HCT116 (cell line): ENCODE results near the gene C6orf132. TPM values are rescaled to one million over a fixed set of nuclear protein-coding genes. Genes with fewer than 3 reads are reported as not detected.

Experiments
- ATAC-seq: fragments of 200-7000 bp; cut with Tn5 transposase; 2 replicates; pipeline ENCODE4 v1.9.1; 2020; ENCODE audit warnings: mild to moderate bottlenecking, moderate library complexity
- BruUV-seq: library from RNA; stranded (reverse); fragments of 400-500 nt; replicated peaks from 2 replicates; lab custom pipeline; 2021; lab: Mats Ljungman, UMichigan
- CTCF ChIA-PET: fragments of 300-600 bp; sonication (Branson Sonifier 250); formaldehyde crosslinking; loops from one replicate; lab custom pipeline; 2021; ENCODE audit warnings: antibody characterized with exemption; lab: Charles Lee
- POLR2A ChIA-PET: fragments of 300-600, 350-600 bp; sonication (Branson Sonifier 250); formaldehyde crosslinking; loops from one replicate; lab custom pipeline; 2021; ENCODE audit warnings: antibody characterized with exemption; lab: Charles Lee
- RAD21 ChIA-PET, 2 experiments: fragments of 300-600 bp; sonication (Branson Sonifier 250); formaldehyde crosslinking; loops; one replicate each; lab custom pipeline; 2023; ENCODE audit warnings: low total read pairs in 2 of 2; ENCODE audit not compliant: uncharacterized antibody in 2 of 2, unreplicated experiment in 2 of 2, low non-redundant PET in 1 of 2; lab: Charles Lee
- DNase-seq: peaks from one replicate; pipeline ENCODE4 v3.0.0-alpha.2; 2010; ENCODE audit warnings: low read depth, low spot score
- H2AFZ ChIP-seq: fragments of 200-600 bp; shearing (Covaris generic), sonication (generic); 2 replicates; pipeline ENCODE4 v1.6.1; 2017; ENCODE audit warnings: low read depth, mixed run types, mixed read lengths, antibody characterized with exemption, low read length; ENCODE audit not compliant: poor library complexity, severe bottlenecking
- H3K27ac ChIP-seq: 2 replicates; pipeline ENCODE4 v1.5.1; 2012; ENCODE audit warnings: low read depth, low read length
- H3K27me3 ChIP-seq: fragments of 200-600 bp; sonication (generic); 2 replicates; pipeline ENCODE4 v1.6.1; 2016; ENCODE audit warnings: mixed run types, low read length, mixed read lengths; ENCODE audit not compliant: insufficient read depth
- H3K36me3 ChIP-seq, 2 experiments: fragments of 200-500 bp in 1 of 2; fragments of 200-600 bp in 1 of 2; sonication (Bioruptor generic) in 1 of 2; sonication (generic) in 1 of 2; 2 replicates each; pipeline versions ENCODE4 v1.5.1 to v1.6.1; 2014 to 2016; ENCODE audit warnings: low read length in 2 of 2, inconsistent platforms in 1 of 2, mixed read lengths in 1 of 2, mixed run types in 1 of 2; ENCODE audit not compliant: insufficient read depth in 2 of 2, control insufficient read depth in 1 of 2
- H3K4me1 ChIP-seq, 2 experiments: fragments of 200-600 bp in 1 of 2; sonication (generic) in 1 of 2; 2 replicates each; pipeline versions ENCODE4 v1.5.1 to v1.6.1; 2012 to 2017; ENCODE audit warnings: low read length in 2 of 2, inconsistent platforms in 1 of 2, mild to moderate bottlenecking in 1 of 2, mixed read lengths in 1 of 2, mixed run types in 1 of 2, moderate library complexity in 1 of 2; ENCODE audit not compliant: insufficient read depth in 2 of 2, control insufficient read depth in 1 of 2
- H3K4me2 ChIP-seq: fragments of 200-600 bp; sonication (generic); 2 replicates; pipeline ENCODE4 v1.6.1; 2017; ENCODE audit warnings: mixed run types, low read length, mixed read lengths
- H3K4me3 ChIP-seq, 2 experiments: fragments of 200-600 bp in 1 of 2; sonication (generic) in 1 of 2; replicated peaks in 1 of 2; 2 replicates each; pipeline ENCODE4 v1.5.1; 2011 to 2016; ENCODE audit warnings: low read length in 2 of 2, control low read depth in 1 of 2, low read depth in 1 of 2, mild to moderate bottlenecking in 1 of 2, mixed read lengths in 1 of 2, mixed run types in 1 of 2
- H3K79me2 ChIP-seq: fragments of 200-600 bp; sonication (generic); 2 replicates; pipeline ENCODE4 v1.6.1; 2017; ENCODE audit warnings: mild to moderate bottlenecking, mixed run types, low read length, moderate library complexity, mixed read lengths; ENCODE audit not compliant: insufficient read depth
- H3K9ac ChIP-seq: fragments of 200-600 bp; sonication (generic); 2 replicates; pipeline ENCODE4 v1.6.1; 2016; ENCODE audit warnings: low read length, mixed read lengths
- H3K9me2 ChIP-seq: fragments of 200-600 bp; sonication (generic), shearing (Covaris generic); 2 replicates; pipeline ENCODE4 v1.6.1; 2017; ENCODE audit warnings: mixed run types, mild to moderate bottlenecking, moderate library complexity; ENCODE audit not compliant: insufficient read depth
- H3K9me3 ChIP-seq, 2 experiments: fragments of 200-500 bp in 1 of 2; fragments of 200-600 bp in 1 of 2; sonication (Bioruptor generic) in 1 of 2; sonication (generic) in 1 of 2; 2 replicates each; pipeline ENCODE4 v1.6.1; 2014 to 2017; ENCODE audit warnings: low read length in 2 of 2, mixed read lengths in 2 of 2, inconsistent platforms in 1 of 2, low read depth in 1 of 2, mild to moderate bottlenecking in 1 of 2, mixed run types in 1 of 2, moderate library complexity in 1 of 2; ENCODE audit not compliant: control insufficient read depth in 1 of 2, insufficient read depth in 1 of 2
- H4K20me1 ChIP-seq: fragments of 200-600 bp; sonication (generic), shearing (Covaris generic); 2 replicates; pipeline ENCODE4 v1.6.1; 2017; ENCODE audit warnings: mixed run types, mild to moderate bottlenecking, moderate library complexity; ENCODE audit not compliant: insufficient read depth
- CBX3 ChIP-seq: IDR thresholded peaks from 2 replicates; pipeline ENCODE4 v1.6.1; 2012; ENCODE audit warnings: low read depth
- POLR2A ChIP-seq: IDR thresholded peaks from 2 replicates; pipeline ENCODE4 v1.7.0; 2011; ENCODE audit warnings: borderline replicate concordance; ENCODE audit not compliant: insufficient read depth, insufficient read length; ENCODE audit errors: extremely low read depth
- RAD21 ChIP-seq: IDR thresholded peaks from 2 replicates; pipeline ENCODE4 v1.6.1; 2012; ENCODE audit warnings: low read depth, mild to moderate bottlenecking
- SP1 ChIP-seq: IDR thresholded peaks from 2 replicates; pipeline ENCODE4 v1.6.1; 2012; ENCODE audit warnings: low read depth
- YY1 ChIP-seq: IDR thresholded peaks from 2 replicates; pipeline ENCODE4 v1.6.1; 2011; ENCODE audit warnings: low read length, low read depth, moderate library complexity, mild to moderate bottlenecking; ENCODE audit not compliant: insufficient replicate concordance; ENCODE audit errors: extremely low read depth
- intact Hi-C: fragments of 100-400 bp; cut with micrococcal nuclease; formaldehyde crosslinking; loops from 2 replicates; pipeline ENCODE4 v1.10.0; 2022
- total RNA-seq: library from RNA; stranded (reverse); gene quantifications from one replicate; pipeline ENCODE4 v1.2.1, GENCODE V29; 2021; ENCODE audit not compliant: unreplicated experiment
- TF ChIP-seq, protein P1 (sequence below), 3 experiments: fragments of 200-600 bp in 1 of 3; sonication (generic) in 1 of 3; IDR thresholded peaks in 2 of 3; conservative IDR thresholded peaks in 1 of 3; 2 replicates each; pipeline ENCODE4 v1.5.1; 2012 to 2017; ENCODE audit warnings: low read depth in 2 of 3, low read length in 2 of 3, antibody characterized with exemption in 1 of 3, borderline replicate concordance in 1 of 3, control low read depth in 1 of 3, mild to moderate bottlenecking in 1 of 3, mixed read lengths in 1 of 3, mixed run types in 1 of 3, moderate library complexity in 1 of 3; ENCODE audit not compliant: insufficient read depth in 1 of 3

The C6orf132 gene
- total RNA-seq, 1 experiment from 2014 or later = 18.9 TPM

DNA sequence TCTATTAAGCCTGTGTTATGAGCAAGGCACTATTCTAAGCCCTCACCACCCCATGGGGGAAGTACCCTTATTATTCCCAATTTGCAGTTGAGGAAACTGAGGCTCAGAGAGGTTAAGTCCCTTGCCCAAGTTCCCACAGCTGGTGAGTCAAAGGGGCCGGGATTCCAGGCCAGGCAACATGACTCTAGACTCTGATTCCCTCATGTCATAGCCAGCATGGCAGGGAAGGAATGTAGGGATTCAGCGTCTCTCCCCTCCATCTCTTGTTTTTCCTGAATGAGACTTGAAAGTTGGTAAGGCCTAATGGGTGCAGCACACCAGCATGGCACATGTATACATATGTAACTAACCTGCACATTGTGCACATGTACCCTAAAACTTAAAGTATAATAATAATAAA is 6.7 kb downstream of the C6orf132 start (continued):
- TF ChIP-seq, protein P1, sequence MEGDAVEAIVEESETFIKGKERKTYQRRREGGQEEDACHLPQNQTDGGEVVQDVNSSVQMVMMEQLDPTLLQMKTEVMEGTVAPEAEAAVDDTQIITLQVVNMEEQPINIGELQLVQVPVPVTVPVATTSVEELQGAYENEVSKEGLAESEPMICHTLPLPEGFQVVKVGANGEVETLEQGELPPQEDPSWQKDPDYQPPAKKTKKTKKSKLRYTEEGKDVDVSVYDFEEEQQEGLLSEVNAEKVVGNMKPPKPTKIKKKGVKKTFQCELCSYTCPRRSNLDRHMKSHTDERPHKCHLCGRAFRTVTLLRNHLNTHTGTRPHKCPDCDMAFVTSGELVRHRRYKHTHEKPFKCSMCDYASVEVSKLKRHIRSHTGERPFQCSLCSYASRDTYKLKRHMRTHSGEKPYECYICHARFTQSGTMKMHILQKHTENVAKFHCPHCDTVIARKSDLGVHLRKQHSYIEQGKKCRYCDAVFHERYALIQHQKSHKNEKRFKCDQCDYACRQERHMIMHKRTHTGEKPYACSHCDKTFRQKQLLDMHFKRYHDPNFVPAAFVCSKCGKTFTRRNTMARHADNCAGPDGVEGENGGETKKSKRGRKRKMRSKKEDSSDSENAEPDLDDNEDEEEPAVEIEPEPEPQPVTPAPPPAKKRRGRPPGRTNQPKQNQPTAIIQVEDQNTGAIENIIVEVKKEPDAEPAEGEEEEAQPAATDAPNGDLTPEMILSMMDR (IDR thresholded peaks at IDR 0.05 in 2 of 3, conservative IDR thresholded peaks at IDR 0.05 in 1 of 3; ENCODE audit: borderline replicate concordance in 1 of 3, insufficient read depth in 1 of 3, low read depth in 2 of 3, low read length in 2 of 3) = no peak
- TF ChIP-seq SP1 (no peak), POLR2A (no peak), CBX3 (no peak), RAD21 (no peak), YY1 (no peak)

DNA sequence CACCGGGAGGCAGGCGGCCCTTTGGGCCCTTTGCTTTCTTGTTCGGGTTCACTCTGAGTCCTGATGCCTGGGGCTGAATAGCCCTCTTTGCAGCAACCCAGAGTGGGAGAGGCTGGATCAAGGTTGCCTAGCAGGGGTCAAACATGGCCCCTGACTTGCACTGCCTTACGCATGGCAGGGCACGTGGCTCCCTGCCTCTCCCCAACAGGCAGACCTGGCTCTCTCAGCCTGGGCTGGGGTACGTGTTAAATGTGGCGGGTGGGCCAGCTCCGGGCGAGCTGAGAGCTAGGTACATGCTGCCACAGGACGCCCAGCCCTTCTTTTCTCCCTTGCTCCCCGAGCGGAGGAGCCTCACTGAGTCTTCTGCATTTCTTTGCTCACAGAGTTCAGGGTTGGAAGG is 7.3 kb downstream of the C6orf132 start:
- POLR2A ChIA-PET = no interaction called here
- Histone ChIP-seq H4K20me1 (no peaks in the 10 kb centered on the region), H3K9ac (no peak overlapping the region; the same call in 1 of the 2 replicates), H3K79me2 (peaks cover 60% of the 10 kb centered on the region), H3K4me1 (peaks cover 48 to 81% of the 10 kb centered on the region in 2 experiments), H3K9me2 (no peaks in the 10 kb centered on the region), H3K27ac (no peak overlapping the region), H3K4me3 (no peak overlapping the region), H2AFZ (no peak overlapping the region), H3K27me3 (no peaks in the 10 kb centered on the region), H3K36me3 (peaks cover 0 to 12% of the 10 kb centered on the region in 2 experiments; a peak in 1 of 4 replicates), H3K9me3 (no peaks in the 10 kb centered on the region), H3K4me2 (no peak overlapping the region)
- no peak for DNase-seq
- RAD21 ChIA-PET = no interaction called here
- no TSS peak for BruUV-seq
- ATAC-seq = no peak
- CTCF ChIA-PET = no interaction called here
- intact Hi-C loops = no loop called here
- TF ChIP-seq, protein P1 (IDR thresholded peaks at IDR 0.05 in 2 of 3, conservative IDR thresholded peaks at IDR 0.05 in 1 of 3; ENCODE audit: borderline replicate concordance in 1 of 3, insufficient read depth in 1 of 3, low read depth in 2 of 3, low read length in 2 of 3) = no peak
